ENCODE measurements around the gene SORCS3. TPM values are rescaled to one million over a fixed set of nuclear protein-coding genes. Genes with fewer than 3 reads are reported as not detected.

Gene SORCS3
- total RNA-seq, 1 donor from 2014 or later: not detected

DNA sequence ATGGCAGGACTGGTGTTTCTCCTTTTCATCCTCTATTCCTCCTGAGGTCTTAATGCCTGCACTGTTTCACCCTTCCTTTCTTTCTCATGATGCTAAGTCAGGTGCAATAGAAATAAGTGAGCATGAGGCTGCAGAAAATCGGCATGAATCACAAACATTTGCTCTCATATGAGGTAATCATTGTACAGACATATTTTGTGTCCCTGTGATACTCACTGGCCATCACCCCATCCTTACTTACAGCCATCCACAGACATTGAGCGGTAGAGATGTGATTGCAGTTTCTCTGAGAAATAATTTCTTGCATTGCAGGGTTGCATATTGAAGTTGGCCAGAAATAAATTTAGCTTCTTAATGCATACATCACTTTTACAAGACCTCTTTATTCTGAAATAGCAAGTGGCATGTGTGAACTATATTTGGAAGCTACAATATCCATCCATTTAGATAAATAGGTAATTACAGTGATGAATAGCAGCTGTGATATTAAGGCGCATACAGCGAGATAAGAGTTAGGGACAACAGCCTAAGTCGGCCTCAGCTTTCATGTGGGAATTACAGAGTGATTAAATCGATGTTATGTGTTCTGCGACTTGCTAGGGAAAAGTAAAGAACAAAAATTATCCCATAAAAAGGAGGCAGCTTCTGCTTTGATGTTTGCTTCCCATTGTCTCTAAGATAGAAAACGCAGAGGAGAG, 612.6 kb downstream of the SORCS3 start:
- Mint-ChIP-seq H3K27me3 (ENCODE audit: insufficient read depth) (no peaks in the 10 kb centered on the region), H3K4me1 (ENCODE audit: low read depth) (no peaks in the 10 kb centered on the region), H3K27ac (no peak overlapping the region), H3K36me3 (ENCODE audit: low read depth) (no peaks in the 10 kb centered on the region), H3K4me3 (no peak overlapping the region), H3K9me3 (no peaks in the 10 kb centered on the region)
- DNase-seq (ENCODE audit: low spot score): no peak
- intact Hi-C loops (cut with micrococcal nuclease): loop anchor here (10.0 kb wide), 1 partner anchor 679 kb away; no protein-coding TSS in a partner anchor

DNA sequence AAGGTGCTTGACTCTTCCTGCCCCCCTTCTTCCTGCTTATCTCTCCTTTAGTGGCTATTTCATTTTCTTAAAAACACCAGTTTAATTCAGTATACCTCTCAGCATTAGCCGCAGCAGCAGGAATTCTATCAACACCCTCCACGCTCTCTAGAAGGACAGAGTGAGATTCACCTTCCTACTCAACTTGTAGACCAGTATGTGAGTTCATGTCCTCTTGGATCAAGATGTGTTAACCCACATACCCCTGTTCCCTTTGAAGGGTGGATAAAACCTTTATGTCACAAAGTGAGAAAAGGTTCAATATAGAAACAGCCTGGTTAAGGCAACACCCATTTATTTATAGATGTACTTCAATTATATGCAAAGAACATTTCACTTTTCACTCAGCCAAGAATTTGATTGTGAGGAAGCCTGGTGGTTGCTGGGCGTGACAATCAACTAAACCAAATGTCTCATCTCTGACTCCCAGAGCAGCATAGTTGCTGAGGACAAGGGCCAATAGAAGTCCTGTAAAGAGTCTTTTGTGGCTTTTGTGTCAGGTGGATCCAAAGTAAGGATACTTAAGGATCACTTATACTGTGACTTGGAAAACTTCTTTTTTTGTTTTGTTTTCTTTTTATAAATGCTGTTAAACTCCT, 617.1 kb downstream of the SORCS3 start:
- Mint-ChIP-seq H3K4me3 (no peak overlapping the region), H3K4me1 (ENCODE audit: low read depth) (no peaks in the 10 kb centered on the region)
- intact Hi-C loops (cut with micrococcal nuclease): loop anchor here (10.0 kb wide), 1 partner anchor 683 kb away; no protein-coding TSS in a partner anchor

DNA sequence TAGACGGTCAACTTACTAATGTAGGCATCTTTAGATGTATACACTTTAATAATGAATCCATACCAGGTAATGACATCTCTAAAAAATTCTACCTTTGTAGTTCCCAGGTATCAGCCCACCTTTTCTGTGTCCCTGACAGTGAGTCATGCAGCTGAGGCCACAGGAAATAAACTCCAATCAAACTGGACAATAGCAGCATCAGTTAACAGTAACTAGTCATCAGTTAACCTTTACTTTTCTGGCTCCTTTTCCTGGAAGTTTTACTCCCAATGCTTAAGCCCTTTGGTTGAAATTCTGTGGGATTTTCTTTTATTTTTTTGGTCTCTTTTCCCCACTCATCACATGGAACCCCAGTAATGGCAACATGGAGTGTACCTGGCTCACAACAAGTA, 617.6 kb downstream of the SORCS3 start:
- Mint-ChIP-seq H3K27me3 (ENCODE audit: insufficient read depth) (no peaks in the 10 kb centered on the region), H3K9me3 (no peaks in the 10 kb centered on the region), H3K27ac (no peak overlapping the region), H3K4me1 (ENCODE audit: low read depth) (no peaks in the 10 kb centered on the region), H3K4me3 (no peak overlapping the region), H3K36me3 (ENCODE audit: low read depth) (no peaks in the 10 kb centered on the region)
- no peak for DNase-seq (ENCODE audit: low spot score)
- intact Hi-C loops (cut with micrococcal nuclease): loop anchor here (10.0 kb wide), 1 partner anchor 684 kb away; no protein-coding TSS in a partner anchor

More for the DNA sequence above, 617.1 kb downstream of the SORCS3 start:
- DNase-seq (ENCODE audit: low spot score): no peak
- Mint-ChIP-seq H3K27me3 (ENCODE audit: insufficient read depth) (no peaks in the 10 kb centered on the region), H3K27ac (no peak overlapping the region), H3K36me3 (ENCODE audit: low read depth) (no peaks in the 10 kb centered on the region), H3K9me3 (no peaks in the 10 kb centered on the region)

DNA sequence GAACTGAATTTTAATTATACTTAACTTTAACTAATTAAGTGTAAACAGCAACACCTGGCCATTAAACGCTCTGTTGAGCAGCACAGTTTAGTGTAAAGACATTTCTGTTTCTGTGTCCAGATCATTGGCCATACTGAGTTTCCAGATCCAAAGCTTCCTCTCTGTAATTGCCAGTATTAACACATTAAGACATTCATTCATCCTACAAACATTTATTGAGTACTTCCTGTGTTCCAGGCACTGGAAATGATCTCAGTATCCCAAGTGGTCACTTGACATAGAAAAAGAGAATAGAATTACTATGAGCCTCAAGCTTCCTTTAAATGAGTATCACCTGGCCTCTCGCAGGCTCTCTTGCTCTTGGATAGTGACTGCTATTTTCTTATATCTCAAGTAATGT, 618.1 kb downstream of the SORCS3 start:
- no peaks in the 10 kb centered on the region for H3K4me1 Mint-ChIP-seq (ENCODE audit: low read depth)
- no peaks in the 10 kb centered on the region for H3K36me3 Mint-ChIP-seq (ENCODE audit: low read depth)
- H3K9me3 Mint-ChIP-seq: no peaks in the 10 kb centered on the region
- no peak overlapping the region for H3K27ac Mint-ChIP-seq
- intact Hi-C loops (cut with micrococcal nuclease): loop anchor here (10.0 kb wide), 1 partner anchor 684 kb away; no protein-coding TSS in a partner anchor
- H3K27me3 Mint-ChIP-seq (ENCODE audit: insufficient read depth): no peaks in the 10 kb centered on the region
- no peak for DNase-seq (ENCODE audit: low spot score)
- no peak overlapping the region for H3K4me3 Mint-ChIP-seq

DNA sequence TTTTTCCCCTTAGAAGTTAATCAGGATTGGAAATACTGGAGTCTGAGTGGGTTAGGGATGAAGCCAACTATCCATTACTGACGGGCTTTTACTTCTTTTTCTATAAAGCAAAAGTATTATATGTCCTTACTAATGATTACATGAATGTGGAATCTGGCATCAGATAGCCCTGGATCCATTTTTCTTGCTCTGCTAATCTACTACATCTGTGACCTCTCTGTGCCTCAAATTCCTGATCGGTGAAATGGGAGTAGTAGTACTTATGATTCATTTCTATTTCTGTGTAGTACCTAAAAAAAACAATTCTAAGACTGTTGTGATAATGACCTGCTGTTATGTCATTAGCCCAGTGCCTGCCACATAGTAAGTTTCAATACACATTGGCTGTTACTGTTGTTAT, 621.6 kb downstream of the SORCS3 start:
- Mint-ChIP-seq H3K4me3 (no peak overlapping the region), H3K9me3 (no peaks in the 10 kb centered on the region), H3K27me3 (ENCODE audit: insufficient read depth) (no peaks in the 10 kb centered on the region), H3K4me1 (ENCODE audit: low read depth) (no peaks in the 10 kb centered on the region), H3K27ac (no peak overlapping the region), H3K36me3 (ENCODE audit: low read depth) (no peaks in the 10 kb centered on the region)
- DNase-seq (ENCODE audit: low spot score): no peak
- intact Hi-C loops (cut with micrococcal nuclease): no loop called here

DNA sequence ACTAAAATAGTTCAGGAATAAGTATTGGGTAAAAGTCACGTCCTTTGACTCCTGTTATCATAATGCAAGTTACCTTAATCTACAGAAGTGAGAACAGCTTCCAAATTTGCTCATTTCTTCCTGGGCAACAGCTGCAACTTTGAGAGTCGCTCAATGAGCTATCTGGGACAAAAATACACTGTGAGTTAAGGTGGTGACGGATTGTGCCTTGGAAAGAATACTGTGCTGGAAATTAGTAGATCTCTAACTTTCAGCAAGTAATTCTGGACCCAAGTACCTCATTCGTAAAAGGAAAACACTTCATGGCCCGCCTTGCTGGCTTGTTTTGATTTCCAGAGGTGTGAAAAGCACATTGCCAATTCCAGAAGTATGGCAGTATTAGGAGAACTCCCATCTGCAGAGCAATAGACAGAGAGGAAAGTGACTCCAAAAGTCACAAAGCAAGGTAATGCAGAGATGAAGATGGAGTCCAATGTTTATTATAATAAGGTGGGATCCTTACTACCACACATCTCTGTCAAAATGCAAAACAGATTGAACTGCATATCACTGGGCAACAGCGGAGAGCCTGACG, 626.0 kb downstream of the SORCS3 start:
- intact Hi-C loops (cut with micrococcal nuclease): no loop called here
- H3K4me1 Mint-ChIP-seq (ENCODE audit: low read depth): no peaks in the 10 kb centered on the region
- H3K36me3 Mint-ChIP-seq (ENCODE audit: low read depth): no peaks in the 10 kb centered on the region
- DNase-seq (ENCODE audit: low spot score): no peak
- no peaks in the 10 kb centered on the region for H3K27me3 Mint-ChIP-seq (ENCODE audit: insufficient read depth)
- H3K27ac Mint-ChIP-seq: no peak overlapping the region
- H3K9me3 Mint-ChIP-seq: no peaks in the 10 kb centered on the region
- H3K4me3 Mint-ChIP-seq: no peak overlapping the region

DNA sequence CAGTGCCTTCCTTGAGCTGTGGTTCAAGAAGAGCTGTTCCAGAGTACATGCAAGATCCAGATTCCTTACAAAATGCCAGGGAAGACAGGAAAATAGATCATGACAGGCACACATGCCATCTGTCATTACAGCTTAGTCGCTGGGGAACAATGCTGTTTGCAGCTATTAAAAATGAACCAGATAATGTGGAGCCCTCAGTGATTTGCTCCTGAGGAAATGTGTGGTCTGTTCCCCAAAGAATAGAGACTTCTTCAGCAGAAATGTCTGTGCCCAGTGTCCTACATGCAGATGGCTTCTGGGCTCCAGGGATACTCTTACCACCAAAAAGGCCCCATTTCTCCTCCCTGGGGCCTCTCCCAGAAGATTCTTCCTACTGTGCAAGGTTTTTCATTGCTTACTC, 627.9 kb downstream of the SORCS3 start:
- H3K4me1 Mint-ChIP-seq (ENCODE audit: low read depth): no peaks in the 10 kb centered on the region
- intact Hi-C loops (cut with micrococcal nuclease): no loop called here
- H3K36me3 Mint-ChIP-seq (ENCODE audit: low read depth): no peaks in the 10 kb centered on the region
- H3K27me3 Mint-ChIP-seq (ENCODE audit: insufficient read depth): no peaks in the 10 kb centered on the region
- DNase-seq (ENCODE audit: low spot score): no peak
- no peak overlapping the region for H3K4me3 Mint-ChIP-seq
- no peak overlapping the region for H3K27ac Mint-ChIP-seq
- no peaks in the 10 kb centered on the region for H3K9me3 Mint-ChIP-seq

DNA sequence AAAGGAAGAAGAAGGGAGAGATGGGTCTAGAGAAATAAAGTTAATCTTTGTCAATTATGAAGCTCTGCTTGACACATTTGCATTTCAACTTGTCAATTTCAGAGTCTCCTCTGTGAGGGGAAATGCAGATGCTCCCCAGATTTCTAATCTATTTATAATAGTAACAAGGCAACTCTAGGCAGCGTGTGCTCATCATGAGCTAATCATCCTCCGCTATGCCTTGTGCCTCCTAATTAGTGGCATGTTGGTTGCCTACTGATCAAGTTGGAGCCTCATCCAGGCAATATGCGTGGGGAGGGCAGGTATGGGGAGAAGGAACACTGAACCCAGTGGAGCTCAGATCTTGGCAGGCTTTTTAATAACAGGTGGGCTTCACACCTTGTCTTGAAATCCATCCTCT, 628.6 kb downstream of the SORCS3 start:
- Mint-ChIP-seq H3K27me3 (ENCODE audit: insufficient read depth) (no peaks in the 10 kb centered on the region), H3K4me3 (no peak overlapping the region), H3K27ac (no peak overlapping the region), H3K4me1 (ENCODE audit: low read depth) (peaks cover 6% of the 10 kb centered on the region), H3K9me3 (no peaks in the 10 kb centered on the region), H3K36me3 (ENCODE audit: low read depth) (no peaks in the 10 kb centered on the region)
- intact Hi-C loops (cut with micrococcal nuclease): no loop called here
- DNase-seq (ENCODE audit: low spot score): no peak

DNA sequence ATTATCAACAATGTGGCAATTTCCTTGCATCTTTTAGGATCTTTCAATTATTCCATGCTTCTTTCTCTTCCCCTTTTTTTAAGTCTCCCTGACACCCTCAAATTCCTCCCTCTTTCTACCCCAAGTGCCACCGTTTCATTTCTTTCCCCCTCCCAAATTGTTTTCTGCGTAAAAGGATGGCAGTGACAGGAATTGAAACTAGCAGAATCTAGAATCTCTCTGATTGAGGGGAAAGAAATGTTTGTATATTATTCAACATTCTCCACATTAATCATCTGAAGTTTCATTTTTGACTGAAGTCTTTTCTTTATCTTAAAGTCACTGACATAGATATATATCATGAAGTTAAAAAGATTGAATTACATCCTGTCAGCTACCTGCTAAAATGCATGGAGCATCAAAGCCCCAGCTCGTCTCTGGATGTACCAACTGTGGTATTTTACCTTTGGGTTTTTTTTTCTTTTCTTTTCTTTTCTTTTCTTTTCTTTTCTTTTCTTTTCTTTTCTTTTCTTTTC, 633.5 kb downstream of the SORCS3 start:
- peaks cover 11% of the 10 kb centered on the region for H3K4me1 Mint-ChIP-seq (ENCODE audit: low read depth)
- intact Hi-C loops (cut with micrococcal nuclease): no loop called here
- no peak for DNase-seq (ENCODE audit: low spot score)
- H3K4me3 Mint-ChIP-seq: no peak overlapping the region
- no peak overlapping the region for H3K27ac Mint-ChIP-seq
- H3K9me3 Mint-ChIP-seq: no peaks in the 10 kb centered on the region
- H3K36me3 Mint-ChIP-seq (ENCODE audit: low read depth): no peaks in the 10 kb centered on the region
- H3K27me3 Mint-ChIP-seq (ENCODE audit: insufficient read depth): no peaks in the 10 kb centered on the region

DNA sequence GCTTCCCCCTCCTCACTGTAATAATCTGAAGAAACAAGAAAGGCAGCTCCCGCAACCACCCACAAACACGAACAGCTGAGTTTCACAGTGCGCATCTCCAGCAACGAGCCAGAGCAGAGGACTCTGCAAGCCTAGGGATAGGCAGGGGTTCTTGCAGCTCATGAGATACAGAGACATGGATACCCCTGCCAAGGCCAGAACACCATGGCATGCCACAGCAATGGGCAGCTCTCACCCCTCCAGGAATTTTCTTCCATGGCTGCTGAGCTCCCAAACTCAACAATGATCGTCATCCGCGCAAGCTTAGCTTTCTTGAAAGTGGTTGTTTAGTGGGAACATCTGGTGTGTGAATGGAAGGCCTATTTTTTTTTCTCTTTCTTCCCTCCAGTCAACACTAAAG, 637.3 kb downstream of the SORCS3 start:
- intact Hi-C loops (cut with micrococcal nuclease): no loop called here
- no peaks in the 10 kb centered on the region for H3K27me3 Mint-ChIP-seq (ENCODE audit: insufficient read depth)

DNA sequence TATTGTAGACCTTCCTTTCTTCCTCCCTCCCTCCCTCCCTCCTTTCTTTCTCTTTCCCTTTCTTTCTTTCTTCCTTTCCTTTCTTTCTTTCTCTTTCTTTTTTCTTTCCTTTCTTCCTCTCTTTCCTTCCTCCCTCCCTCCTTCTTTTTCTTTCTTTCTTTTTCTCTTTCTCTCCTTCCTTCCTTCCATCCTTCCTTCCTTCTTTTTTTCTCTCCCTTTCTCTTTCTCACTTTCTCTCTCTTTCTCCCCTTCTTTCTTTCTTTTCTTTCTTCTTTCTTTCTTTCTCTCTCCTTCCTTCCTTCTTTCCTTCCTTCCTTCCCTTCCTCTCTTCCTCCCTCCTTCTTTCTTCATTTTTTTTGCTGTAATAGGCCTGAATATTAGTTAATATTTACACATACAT, 638.0 kb downstream of the SORCS3 start:
- H3K4me1 Mint-ChIP-seq (ENCODE audit: low read depth): peaks cover 11% of the 10 kb centered on the region
- no peaks in the 10 kb centered on the region for H3K9me3 Mint-ChIP-seq
- no peak for DNase-seq (ENCODE audit: low spot score)
- intact Hi-C loops (cut with micrococcal nuclease): no loop called here
- no peaks in the 10 kb centered on the region for H3K27me3 Mint-ChIP-seq (ENCODE audit: insufficient read depth)
- no peak overlapping the region for H3K4me3 Mint-ChIP-seq
- H3K27ac Mint-ChIP-seq: no peak overlapping the region
- H3K36me3 Mint-ChIP-seq (ENCODE audit: low read depth): no peaks in the 10 kb centered on the region

More for the DNA sequence above, 637.3 kb downstream of the SORCS3 start:
- no peaks in the 10 kb centered on the region for H3K9me3 Mint-ChIP-seq
- no peak overlapping the region for H3K4me3 Mint-ChIP-seq
- H3K36me3 Mint-ChIP-seq (ENCODE audit: low read depth): no peaks in the 10 kb centered on the region
- no peak for DNase-seq (ENCODE audit: low spot score)
- H3K4me1 Mint-ChIP-seq (ENCODE audit: low read depth): peaks cover 11% of the 10 kb centered on the region
- H3K27ac Mint-ChIP-seq: no peak overlapping the region

DNA sequence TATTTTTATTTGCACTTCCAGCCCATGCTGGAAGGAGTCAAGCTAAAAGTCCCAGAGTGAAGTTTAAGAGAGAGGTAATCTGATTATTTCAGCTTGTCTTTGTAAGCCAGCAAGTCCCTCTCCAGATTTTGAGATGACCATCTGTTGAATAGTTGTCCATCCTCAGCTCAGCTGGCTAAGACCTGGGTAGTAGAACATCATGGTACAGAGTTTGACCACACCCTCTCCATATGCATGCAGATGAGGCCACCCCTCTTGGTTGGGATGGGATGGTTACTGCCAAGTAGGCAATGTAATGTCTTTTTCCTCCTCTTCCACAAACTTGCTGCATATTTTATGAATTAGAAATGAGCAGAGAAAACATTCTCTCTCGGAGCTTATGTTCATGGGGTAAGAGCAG, 639.8 kb downstream of the SORCS3 start:
- H3K4me1 Mint-ChIP-seq (ENCODE audit: low read depth): no peaks in the 10 kb centered on the region
- intact Hi-C loops (cut with micrococcal nuclease): no loop called here
- H3K27ac Mint-ChIP-seq: no peak overlapping the region
- no peaks in the 10 kb centered on the region for H3K9me3 Mint-ChIP-seq
- DNase-seq (ENCODE audit: low spot score): no peak
- no peak overlapping the region for H3K4me3 Mint-ChIP-seq
- no peaks in the 10 kb centered on the region for H3K27me3 Mint-ChIP-seq (ENCODE audit: insufficient read depth)
- no peaks in the 10 kb centered on the region for H3K36me3 Mint-ChIP-seq (ENCODE audit: low read depth)
